ENCODE data around the gene EBPL.

DNA sequence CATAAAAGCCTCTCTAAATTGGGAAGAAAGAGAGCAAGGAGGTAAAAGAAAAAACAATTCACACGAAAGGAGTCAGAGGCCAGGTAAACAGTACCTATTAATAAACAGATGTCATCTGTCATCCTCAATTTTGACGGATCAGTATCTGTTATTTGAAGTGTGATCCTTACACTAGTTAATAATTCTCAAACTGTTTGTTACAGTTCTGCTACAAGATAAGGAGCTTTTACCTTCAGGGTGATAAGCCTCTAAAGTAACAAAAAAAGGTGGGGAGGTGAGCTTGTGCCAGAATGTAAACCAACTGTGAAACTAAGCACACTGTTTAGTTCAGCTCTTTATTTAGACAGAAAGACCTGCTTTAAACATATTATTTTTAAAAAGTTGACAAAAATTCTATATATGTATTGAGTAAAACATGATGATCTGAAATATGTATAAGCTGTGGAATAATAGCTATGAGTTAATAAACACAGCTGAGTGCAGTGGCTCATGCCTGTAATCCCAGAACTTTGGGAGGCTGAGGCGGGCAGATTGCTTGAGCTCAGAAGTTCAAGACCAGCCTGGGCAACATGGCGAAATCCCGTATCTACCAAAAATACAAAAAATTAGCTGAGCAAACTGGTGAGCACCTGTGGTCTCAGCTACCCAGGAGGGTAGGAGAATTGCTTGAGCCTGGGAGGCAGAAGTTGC lies 48.4 kb upstream of the EBPL start:
- no peak for TF ChIP-seq POLR2A (IDR thresholded peaks at IDR 0.05)
- TF ChIP-seq, protein P1, sequence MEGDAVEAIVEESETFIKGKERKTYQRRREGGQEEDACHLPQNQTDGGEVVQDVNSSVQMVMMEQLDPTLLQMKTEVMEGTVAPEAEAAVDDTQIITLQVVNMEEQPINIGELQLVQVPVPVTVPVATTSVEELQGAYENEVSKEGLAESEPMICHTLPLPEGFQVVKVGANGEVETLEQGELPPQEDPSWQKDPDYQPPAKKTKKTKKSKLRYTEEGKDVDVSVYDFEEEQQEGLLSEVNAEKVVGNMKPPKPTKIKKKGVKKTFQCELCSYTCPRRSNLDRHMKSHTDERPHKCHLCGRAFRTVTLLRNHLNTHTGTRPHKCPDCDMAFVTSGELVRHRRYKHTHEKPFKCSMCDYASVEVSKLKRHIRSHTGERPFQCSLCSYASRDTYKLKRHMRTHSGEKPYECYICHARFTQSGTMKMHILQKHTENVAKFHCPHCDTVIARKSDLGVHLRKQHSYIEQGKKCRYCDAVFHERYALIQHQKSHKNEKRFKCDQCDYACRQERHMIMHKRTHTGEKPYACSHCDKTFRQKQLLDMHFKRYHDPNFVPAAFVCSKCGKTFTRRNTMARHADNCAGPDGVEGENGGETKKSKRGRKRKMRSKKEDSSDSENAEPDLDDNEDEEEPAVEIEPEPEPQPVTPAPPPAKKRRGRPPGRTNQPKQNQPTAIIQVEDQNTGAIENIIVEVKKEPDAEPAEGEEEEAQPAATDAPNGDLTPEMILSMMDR (IDR thresholded peaks at IDR 0.05) = no peak
